GM19351 (cell line): ENCODE data around the gene GPR15.

ENCODE experiments used
- ATAC-seq: cut with Tn5 transposase; IDR thresholded peaks from one replicate; pipeline ENCODE4 v1.9.1; 2021; ENCODE audit warnings: mild to moderate bottlenecking, moderate library complexity; ENCODE audit not compliant: unreplicated experiment

GPR15 gene

GRCh38 chr3:98531622-98532274, at the start of gene GPR15:
Gene GPR15, plus strand, starts transcription at chr3:98531978. Its CDS starts 56 bp downstream, at chr3:98532034.
- peak; percentile 29 for ATAC-seq

GRCh38 chr3:98482717-98483482, 48.9 kb upstream of the GPR15 start:
- ATAC-seq, result no peak

GRCh38 chr3:98483626-98484025, 48.2 kb upstream of the GPR15 start:
- ATAC-seq, result no peak

GRCh38 chr3:98497381-98497780, 34.4 kb upstream of the GPR15 start, which contains the start of gene OR5K2:
Gene OR5K2, plus strand, starts transcription at chr3:98497681. Its CDS starts 0 bp downstream, at chr3:98497681.
- no peak for ATAC-seq

- no peak for ATAC-seq
Observed at GRCh38 chr3:98500019-98500418, 31.8 kb upstream of the GPR15 start.

- no peak for ATAC-seq
Observed at GRCh38 chr3:98501270-98501669, 30.5 kb upstream of the GPR15 start.

GRCh38 chr3:98501863-98502576, 29.8 kb upstream of the GPR15 start:
- ATAC-seq, result no peak

- ATAC-seq, result no peak
Observed at GRCh38 chr3:98504539-98504938, 27.2 kb upstream of the GPR15 start.

- ATAC-seq, result no peak
Observed at GRCh38 chr3:98508582-98508981, 23.2 kb upstream of the GPR15 start.

GRCh38 chr3:98512576-98512975, 19.2 kb upstream of the GPR15 start:
- no peak for ATAC-seq

GRCh38 chr3:98513091-98513511, 18.7 kb upstream of the GPR15 start:
- ATAC-seq, result no peak

GRCh38 chr3:98513736-98514135, 18.0 kb upstream of the GPR15 start:
- no peak for ATAC-seq

- ATAC-seq, result no peak
Observed at GRCh38 chr3:98514948-98515347, 16.8 kb upstream of the GPR15 start.

- ATAC-seq, result no peak
Observed at GRCh38 chr3:98518816-98519215, 13.0 kb upstream of the GPR15 start.

GRCh38 chr3:98519351-98519750, 12.4 kb upstream of the GPR15 start:
- no peak for ATAC-seq

- ATAC-seq, result peak; percentile 43
Observed at GRCh38 chr3:98521897-98522543, 9.8 kb upstream of the GPR15 start.

- peak; percentile 80 for ATAC-seq
Observed at GRCh38 chr3:98522544-98523281, 9.1 kb upstream of the GPR15 start, which contains the start of gene CLDND1. Gene CLDND1, minus strand, starts transcription at chr3:98522902. Its CDS starts 1,478 bp downstream, at chr3:98521424.

GRCh38 chr3:98525494-98525893, 6.3 kb upstream of the GPR15 start:
- no peak for ATAC-seq

GRCh38 chr3:98528474-98529346, 3.1 kb upstream of the GPR15 start:
- no peak for ATAC-seq
